Cardiac muscle cell (in vitro differentiated cells and primary cell): ENCODE measurements around the gene SDHAF2. TPM values are rescaled to one million over a fixed set of nuclear protein-coding genes. Genes with fewer than 3 reads are reported as not detected.
A peak's percentile ranks its signal among the peaks of the same experiment; 100 is the strongest.

Experiments
- DNase-seq, 2 donors: peaks; one replicate each; pipeline versions ENCODE4 v3.0.0 to v3.0.0-alpha.2; 2010 to 2017; ENCODE audit warnings: low read depth in 1 of 2, low spot score in 1 of 2
- H3K27ac ChIP-seq: fragments of 200-600 bp; sonication (generic); 2 replicates; pipeline ENCODE4 v1.5.1; 2016
- H3K27me3 ChIP-seq: fragments of 200-600 bp; sonication (generic); 2 replicates; pipeline ENCODE4 v1.6.0; 2016; ENCODE audit warnings: control low read depth
- H3K36me3 ChIP-seq: fragments of 200-600 bp; sonication (generic); 2 replicates; pipeline ENCODE4 v1.5.1; 2016; ENCODE audit warnings: control low read depth
- H3K4me1 ChIP-seq: fragments of 200-600 bp; sonication (generic); 2 replicates; pipeline ENCODE4 v1.8.1; 2017; ENCODE audit warnings: low read depth, mild to moderate bottlenecking, mixed run types
- H3K4me3 ChIP-seq: fragments of 200-600 bp; sonication (generic); 2 replicates; pipeline ENCODE4 v1.5.1; 2016; ENCODE audit warnings: mild to moderate bottlenecking
- H3K9me3 ChIP-seq: fragments of 200-600 bp; sonication (generic); 2 replicates; pipeline ENCODE4 v1.5.1; 2017; ENCODE audit warnings: low read depth, mild to moderate bottlenecking, control low read depth
- CTCF ChIP-seq: IDR thresholded peaks from 2 replicates; pipeline ENCODE4 v1.5.1; 2012; ENCODE audit warnings: low read depth, mild to moderate bottlenecking, low read length
- polyA plus RNA-seq: library from polyadenylated mRNA; unstranded; fragments of >200 nt; fragmentation: Nextera tagmentation; extraction: Ambion mirVana; gene quantifications from 2 replicates; pipeline ENCODE4 v1.2.1, GENCODE V29; 2016
- total RNA-seq: library from RNA; depleted of rRNA; stranded (reverse); fragments of >200 nt; gene quantifications from 2 replicates; pipeline ENCODE4 v1.2.3, GENCODE V29; 2016

The SDHAF2 gene
- total and polyA plus RNA-seq, 2 experiments from 2014 or later: 21.3 to 67.4 TPM

GRCh38 chr11:61445516-61445915, 15.6 kb downstream of the SDHAF2 start:
- Histone ChIP-seq H3K4me1 (peaks cover 37% of the 10 kb centered on the region), H3K4me3 (no peak overlapping the region), H3K36me3 (peaks cover 11% of the 10 kb centered on the region), H3K27me3 (no peaks in the 10 kb centered on the region), H3K9me3 (no peaks in the 10 kb centered on the region), H3K27ac (peak overlapping the region; percentile 94)
- DNase-seq: no peak
- no peak for TF ChIP-seq CTCF

- Histone ChIP-seq H3K27me3 (no peaks in the 10 kb centered on the region), H3K9me3 (no peaks in the 10 kb centered on the region), H3K4me3 (no peak overlapping the region), H3K27ac (peak overlapping the region; percentile 94), H3K4me1 (peaks cover 37% of the 10 kb centered on the region), H3K36me3 (peaks cover 6% of the 10 kb centered on the region)
- TF ChIP-seq CTCF: peak; percentile 90
- peak; percentile 94 to 96 for DNase-seq
These were observed 16.3 kb downstream of the SDHAF2 start for GRCh38 chr11:61446211-61446651.

GRCh38 chr11:61447601-61448551, 18.0 kb downstream of the SDHAF2 start:
- H3K27ac ChIP-seq: peak overlapping the region; percentile 94
- no peak for TF ChIP-seq CTCF
- no peak overlapping the region for H3K4me3 ChIP-seq
- peaks cover 6% of the 10 kb centered on the region for H3K36me3 ChIP-seq
- peaks cover 37% of the 10 kb centered on the region for H3K4me1 ChIP-seq
- DNase-seq: peak in 1 of 2 donors; percentile 68
- no peaks in the 10 kb centered on the region for H3K9me3 ChIP-seq
- H3K27me3 ChIP-seq: no peaks in the 10 kb centered on the region

- H3K27me3 ChIP-seq: no peaks in the 10 kb centered on the region
- no peak for TF ChIP-seq CTCF
- peaks cover 6% of the 10 kb centered on the region for H3K36me3 ChIP-seq
- H3K9me3 ChIP-seq: no peaks in the 10 kb centered on the region
- H3K27ac ChIP-seq: peak overlapping the region; percentile 94
- peak in 1 of 2 donors; percentile 62 for DNase-seq
- peaks cover 37% of the 10 kb centered on the region for H3K4me1 ChIP-seq
- H3K4me3 ChIP-seq: no peak overlapping the region
These were observed 18.6 kb downstream of the SDHAF2 start for GRCh38 chr11:61448552-61448927.

- H3K27ac ChIP-seq: no peak overlapping the region
- peaks cover 21% of the 10 kb centered on the region for H3K4me1 ChIP-seq
- H3K4me3 ChIP-seq: no peak overlapping the region
- no peak for DNase-seq
- no peaks in the 10 kb centered on the region for H3K9me3 ChIP-seq
- TF ChIP-seq CTCF: no peak
- no peaks in the 10 kb centered on the region for H3K27me3 ChIP-seq
- no peaks in the 10 kb centered on the region for H3K36me3 ChIP-seq
These were observed 22.9 kb downstream of the SDHAF2 start for GRCh38 chr11:61452825-61453224.
